GM21576 (cell line): ENCODE measurements around the gene ACSL5.

Experiments used
- ATAC-seq: cut with Tn5 transposase; IDR thresholded peaks from one replicate; pipeline ENCODE4 v1.9.1; 2021; ENCODE audit warnings: mild to moderate bottlenecking, moderate library complexity; ENCODE audit not compliant: unreplicated experiment

ACSL5 gene

GRCh38 chr10:112373912-112374338, at the start of gene ACSL5:
Gene ACSL5 (plus strand): TSS chr10:112374116. CDS start chr10:112394947, 20,831 bp downstream.
- no peak for ATAC-seq

DNA sequence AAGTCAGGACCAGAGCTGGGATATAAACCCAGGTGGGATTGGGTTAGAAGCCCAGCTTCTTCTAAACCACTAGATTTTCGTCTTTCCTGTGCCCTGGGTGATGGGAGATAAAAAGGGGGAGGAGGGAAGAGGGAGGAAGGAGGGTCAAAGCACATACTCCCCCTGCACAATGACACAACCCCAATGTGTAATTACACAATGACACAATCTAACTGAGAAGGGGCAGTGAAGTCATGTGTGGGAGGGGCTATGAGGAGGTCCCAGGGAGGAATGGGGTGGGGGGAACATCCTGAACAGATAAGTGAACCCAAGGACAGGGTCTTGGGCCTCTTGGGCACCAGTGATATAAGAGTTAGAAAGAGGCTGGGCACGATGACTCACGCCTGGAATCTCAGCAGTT, 46.2 kb upstream of the ACSL5 start:
- no peak for ATAC-seq

- ATAC-seq = no peak
Observed at GRCh38 chr10:112330162-112330561, 43.8 kb upstream of the ACSL5 start.

DNA sequence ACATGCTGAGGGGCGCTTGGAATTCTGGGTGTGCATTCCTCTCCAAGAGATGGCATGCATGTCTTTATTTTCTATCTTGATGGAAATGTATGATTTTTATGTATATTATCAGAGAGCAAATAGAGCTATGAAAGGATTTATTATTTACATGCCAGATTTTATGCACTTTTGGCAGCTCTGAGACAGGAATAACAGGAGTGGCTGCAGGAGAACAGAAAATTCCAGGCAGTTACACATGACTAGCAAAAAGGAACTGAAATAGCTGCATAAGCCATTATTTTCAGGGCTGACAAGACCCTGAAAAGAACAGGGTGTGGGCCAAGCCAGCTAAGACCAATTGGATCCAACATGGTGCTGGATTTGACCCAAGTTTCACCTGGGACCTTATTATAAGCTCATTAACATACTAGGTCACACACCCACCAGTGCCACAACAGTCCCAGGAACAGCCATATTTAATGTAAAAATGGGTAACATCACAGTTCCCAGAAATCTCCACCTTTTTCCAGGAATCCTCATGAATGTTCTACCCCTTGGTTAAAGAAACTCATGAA, 43.2 kb upstream of the ACSL5 start:
- ATAC-seq = no peak

GRCh38 chr10:112332022-112332421, 41.9 kb upstream of the ACSL5 start:
- ATAC-seq = no peak

DNA sequence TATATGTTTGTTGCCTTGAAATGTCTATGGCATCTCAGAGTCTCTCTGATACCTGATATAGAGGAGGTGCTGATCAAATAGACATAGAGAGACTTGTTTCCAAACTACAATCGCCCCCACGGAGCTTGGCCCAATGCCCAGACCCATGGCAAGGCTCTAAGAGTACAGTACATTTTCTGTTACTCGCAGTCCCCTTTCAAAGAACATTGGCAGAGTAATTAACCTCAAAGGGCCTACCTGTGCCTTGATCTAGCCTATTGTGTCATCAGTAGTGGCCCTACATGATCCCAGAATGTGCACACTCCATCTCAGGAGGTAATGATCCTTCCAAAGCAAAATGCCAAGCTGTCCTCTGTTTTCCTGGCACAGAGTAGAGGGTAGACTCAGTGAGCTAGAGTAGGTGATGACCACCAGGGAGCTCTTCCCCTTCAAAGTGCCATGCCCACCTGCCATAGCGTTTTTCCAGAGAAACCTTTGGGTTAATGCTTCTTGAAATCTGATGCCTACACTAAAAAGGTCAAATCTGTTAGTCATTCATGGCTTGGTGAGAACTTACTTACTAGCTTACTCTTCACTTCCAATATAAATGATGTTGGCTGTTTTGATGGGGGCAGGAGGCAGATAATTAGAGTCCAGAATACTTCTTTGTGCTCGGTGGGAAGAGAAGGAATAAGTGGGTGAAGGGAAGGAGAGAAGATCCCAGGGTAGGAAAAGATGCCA, 41.2 kb upstream of the ACSL5 start:
- no peak for ATAC-seq

DNA sequence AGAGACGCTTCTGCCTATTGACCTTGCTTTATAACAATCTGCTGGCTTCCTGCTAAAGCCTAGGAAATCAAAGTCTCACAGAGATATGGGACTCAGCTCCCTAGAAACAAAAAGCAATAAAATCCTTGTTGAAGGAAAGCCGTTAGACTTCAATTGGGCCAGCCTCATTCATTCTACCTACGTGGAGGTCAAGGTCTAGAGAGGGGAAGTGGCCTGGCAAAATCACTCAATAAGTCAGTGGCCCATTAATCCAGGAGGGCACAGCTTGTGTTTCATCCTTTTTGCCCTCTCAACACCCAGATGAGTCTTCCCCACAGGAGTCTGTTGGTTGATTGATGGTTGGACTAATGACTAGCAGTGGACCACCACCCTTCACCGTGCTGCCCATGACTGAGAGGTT, 40.5 kb upstream of the ACSL5 start:
- no peak for ATAC-seq

DNA sequence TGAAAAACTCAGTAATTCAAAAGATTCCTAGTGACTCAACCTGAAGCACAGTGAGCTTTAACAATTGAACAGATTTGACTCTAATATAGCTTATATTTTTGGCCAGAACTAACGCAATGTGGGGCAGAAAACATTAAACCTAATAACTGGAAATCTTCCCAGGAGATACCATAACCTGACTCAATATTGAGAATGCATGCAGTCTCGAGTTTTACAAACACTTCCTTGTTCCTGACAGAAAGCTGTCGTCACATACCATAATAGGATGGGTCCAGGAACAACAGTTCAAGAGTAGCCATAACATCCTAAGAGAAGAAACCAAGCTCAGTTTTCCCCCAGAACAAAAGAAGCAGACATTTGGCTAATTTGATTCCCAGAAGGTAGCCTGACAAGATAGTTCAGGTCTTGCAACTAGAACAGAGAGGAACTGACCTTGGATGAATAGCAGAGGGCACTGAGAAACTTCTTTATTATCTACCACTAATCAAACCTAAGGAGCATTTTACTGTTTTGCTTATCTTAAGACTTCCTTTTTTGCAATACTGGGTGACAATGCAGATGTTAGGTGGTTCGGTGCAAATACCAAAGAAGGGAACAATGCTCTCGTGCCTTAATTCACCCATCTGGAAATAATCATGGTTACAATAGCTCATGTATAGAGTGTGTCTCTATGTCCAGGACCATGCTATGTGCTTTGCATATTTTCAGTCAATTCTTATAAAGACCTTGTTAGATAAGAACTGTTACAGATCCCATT, 38.6 kb upstream of the ACSL5 start:
- ATAC-seq = no peak

DNA sequence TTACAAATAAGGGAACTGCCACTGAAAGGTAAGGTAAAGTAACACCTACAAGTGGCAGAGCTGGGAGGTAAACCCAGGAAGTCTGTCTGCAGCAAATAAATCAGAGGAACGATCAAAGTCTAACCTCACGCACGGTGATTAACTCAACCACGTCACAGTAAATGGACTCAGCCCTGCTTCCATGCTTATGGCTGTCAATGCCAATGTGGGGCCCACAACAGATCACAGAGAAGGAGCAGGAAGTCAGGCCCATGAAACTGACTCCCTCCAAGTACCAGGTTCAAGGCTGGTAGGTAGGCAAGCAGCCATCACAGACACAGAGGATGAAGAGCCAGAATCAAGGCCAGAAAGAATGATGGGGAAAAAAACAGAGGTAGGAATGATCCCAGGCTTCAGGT, 38.0 kb upstream of the ACSL5 start:
- ATAC-seq = no peak

DNA sequence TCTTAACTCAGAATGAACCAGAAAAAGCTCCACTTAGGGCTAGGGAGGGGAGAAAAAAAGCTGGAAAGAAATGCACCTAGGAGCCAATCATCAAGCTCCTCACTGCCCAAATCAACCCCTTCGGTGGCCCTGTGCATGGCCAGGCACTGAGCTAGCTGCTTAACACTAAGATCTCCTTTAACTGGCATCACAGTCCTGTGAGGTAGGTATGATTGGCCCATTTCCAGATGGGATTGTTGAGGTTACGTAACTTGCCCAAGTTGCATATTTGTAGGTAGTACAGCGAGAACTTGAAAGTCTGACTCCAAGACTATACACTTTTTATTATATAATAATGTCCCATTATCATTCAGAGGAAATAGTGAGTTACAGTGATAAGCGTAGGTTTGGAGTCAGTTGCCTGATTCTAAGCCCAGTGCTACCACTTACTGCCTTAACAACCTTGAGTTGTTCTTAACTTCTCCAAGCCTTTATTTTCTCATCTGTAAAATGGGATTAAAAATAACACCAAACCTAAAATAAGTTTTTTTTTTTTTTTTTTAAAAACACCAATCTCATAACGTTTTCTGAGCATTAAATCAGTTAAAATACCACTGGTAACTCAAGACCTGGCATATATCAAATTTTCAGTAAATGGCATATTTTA, 37.2 kb upstream of the ACSL5 start:
- ATAC-seq = no peak

DNA sequence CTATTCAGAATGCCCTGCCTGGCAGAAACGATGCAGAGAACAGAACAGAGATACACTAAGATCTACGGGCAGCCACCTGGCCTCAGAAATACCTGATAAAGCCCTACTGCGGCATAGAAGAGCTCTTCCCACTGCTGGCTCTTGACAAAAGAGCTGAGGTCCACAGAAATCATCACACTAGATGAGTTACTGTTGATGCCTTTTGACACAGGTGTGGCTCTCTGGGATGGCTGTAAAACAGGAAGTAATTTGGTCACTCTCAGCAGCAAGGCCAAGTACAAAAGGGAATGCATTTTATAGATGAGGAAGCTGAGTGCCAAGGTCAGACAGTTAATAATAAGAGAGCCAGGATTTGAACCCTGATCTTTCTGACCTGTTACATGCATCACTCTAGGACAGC, 35.0 kb upstream of the ACSL5 start:
- no peak for ATAC-seq

- ATAC-seq = no peak
Observed at GRCh38 chr10:112340601-112341000, 33.3 kb upstream of the ACSL5 start.

DNA sequence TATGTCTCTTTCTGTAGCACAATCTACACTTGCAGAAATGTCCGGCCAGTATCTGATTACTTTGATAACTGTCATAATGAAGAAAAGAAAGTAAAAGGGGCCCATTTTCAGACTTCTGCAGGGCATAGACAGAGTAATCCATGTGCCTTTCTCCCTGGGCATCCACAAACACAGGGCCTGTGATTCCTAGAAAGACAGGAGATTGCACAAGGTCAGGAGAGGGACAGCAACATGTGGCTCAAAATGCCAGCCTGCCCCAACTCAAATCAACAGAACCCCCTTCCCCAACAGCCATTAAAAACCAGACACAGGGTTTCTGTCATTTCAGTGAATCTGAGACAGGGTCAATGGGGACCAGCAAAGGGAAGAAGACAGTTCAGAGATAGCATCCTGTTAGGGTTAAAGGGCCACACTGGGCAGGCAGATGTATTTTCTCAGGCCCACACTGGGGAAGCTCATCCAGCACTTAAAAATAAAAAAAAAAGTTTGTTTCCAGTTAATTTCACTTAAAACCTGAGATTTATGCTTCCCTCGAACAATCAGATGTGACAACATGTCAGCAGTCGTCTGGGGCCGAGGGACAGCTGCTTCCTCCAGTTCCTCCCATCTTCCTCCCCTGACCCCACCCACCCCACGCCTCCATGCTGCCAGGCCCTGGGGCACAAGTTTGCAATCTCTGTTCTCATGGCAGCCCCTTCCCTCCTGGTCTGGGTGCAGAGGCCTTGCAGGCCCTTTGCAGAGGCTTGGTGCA, 30.7 kb upstream of the ACSL5 start:
- no peak for ATAC-seq

DNA sequence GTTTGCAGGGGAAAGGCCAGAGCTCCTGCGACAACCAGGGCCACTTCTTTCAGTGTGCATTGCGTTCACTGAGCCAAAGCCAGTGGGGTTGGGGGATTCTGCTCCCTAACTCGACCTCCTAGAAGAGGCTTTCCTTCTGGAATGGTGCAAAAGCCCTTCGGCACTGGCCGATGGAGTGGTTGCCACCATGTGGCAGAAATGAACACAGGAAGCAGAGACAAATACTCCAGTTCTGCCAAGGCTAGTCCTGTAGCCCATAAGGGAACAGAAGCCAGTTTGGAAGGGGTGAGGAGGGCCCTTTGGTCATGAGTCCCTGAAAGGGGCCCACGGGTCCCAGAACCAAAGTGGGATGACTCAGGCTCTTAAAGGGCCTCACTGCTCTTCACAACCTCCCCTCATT, 29.7 kb upstream of the ACSL5 start:
- no peak for ATAC-seq

- ATAC-seq = no peak
Observed at GRCh38 chr10:112345202-112345601, 28.7 kb upstream of the ACSL5 start.

GRCh38 chr10:112345743-112346142, 28.2 kb upstream of the ACSL5 start:
- ATAC-seq = no peak

DNA sequence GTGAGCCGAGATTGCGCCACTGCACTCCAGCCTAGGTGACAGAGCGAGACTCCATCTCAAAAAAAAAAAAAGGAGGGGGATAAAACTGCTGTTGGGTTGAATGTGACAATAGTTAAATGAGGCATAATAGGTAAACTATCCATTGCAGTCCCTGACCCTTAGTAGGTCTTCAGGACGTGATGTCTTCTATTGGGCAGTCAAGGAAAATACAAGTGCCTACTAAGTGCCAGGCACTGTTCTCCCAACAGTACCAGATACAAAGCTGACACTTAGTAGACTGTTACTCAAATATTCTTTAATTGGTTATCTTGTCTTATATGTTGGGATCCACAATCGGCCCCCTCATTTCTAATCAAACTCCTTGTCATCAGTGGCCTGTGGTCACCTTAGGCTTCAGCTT, 27.1 kb upstream of the ACSL5 start:
- ATAC-seq = no peak

DNA sequence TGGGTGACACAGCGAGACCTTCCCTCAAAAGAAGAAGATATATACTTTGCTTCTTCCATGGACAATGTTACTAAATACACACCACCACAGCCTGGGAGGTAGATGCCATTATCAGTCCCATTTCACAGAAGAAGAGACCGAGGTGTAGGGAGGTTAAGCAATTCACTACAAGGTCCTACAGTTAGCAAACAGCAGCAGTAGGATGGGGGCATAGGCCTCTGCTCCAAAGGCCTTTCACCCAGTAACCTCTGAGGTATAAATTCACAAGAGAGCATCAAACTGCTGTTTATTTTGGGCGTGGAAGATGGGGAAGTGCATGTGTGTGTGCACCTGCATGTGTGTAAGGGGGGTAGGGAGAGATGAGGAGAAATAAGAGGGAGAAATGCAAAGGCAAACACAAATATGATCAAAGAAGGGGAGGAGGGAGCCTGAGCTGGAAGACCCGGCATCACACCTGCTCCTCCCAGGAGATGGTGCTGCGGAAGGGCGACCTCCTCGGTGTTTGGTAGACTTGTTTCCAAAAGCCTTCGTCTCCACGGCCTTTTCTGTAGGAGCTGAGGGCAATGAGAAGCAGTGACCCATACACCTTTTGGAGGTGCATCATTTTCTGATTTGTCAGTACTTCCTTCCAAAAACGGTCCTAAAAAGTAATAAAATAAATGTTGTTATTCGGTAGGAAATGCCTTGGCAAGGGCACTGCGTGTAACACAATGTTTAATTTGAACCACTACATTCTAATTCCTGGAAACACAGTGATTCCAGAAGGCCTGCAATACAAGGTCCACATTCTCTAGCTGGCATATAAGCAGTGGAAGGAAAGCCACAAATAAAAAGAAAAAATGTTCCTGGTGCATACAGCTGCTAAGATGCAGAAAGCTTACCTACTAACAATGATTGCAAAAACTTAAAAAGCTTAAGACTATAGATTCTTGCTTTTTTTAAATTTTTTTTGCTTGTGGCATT, 25.9 kb upstream of the ACSL5 start:
- no peak for ATAC-seq

DNA sequence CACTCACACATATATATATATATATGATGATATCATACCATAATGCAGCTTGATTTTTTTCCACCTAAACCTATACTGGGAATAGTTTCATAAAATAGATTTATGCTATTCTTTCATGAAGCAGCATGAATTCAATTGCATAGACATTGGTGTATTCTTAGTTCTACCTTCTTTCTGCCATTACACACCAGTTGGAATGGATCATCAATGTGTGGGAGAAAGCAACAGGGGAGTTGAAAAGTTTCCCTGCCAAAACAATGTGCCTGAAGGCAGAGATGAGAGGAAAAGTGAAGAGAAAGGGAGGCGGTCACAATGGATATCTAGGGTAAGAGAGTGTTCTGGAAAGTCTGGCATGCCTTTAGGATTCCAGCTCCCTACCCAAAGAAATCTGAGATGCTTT, 25.2 kb upstream of the ACSL5 start:
- no peak for ATAC-seq
